Panc1 (cell line): ENCODE data around the gene FBF1. TPM values are rescaled to one million over a fixed set of nuclear protein-coding genes. Genes with fewer than 3 reads are reported as not detected.
"Not testable (repeated sequence)": the region's sequence is repeated elsewhere in the genome, so short reads cannot be mapped to it uniquely, and the experiment has no call there.

Experiments
- ATAC-seq: fragments of 200-7000 bp; cut with Tn5 transposase; 2 replicates; pipeline ENCODE4 v1.9.1; 2020; ENCODE audit warnings: mild to moderate bottlenecking, moderate library complexity
- BruUV-seq: library from RNA; stranded (reverse); fragments of 400-500 nt; replicated peaks from 2 replicates; lab custom pipeline; 2021; lab: Mats Ljungman, UMichigan
- CTCF ChIA-PET: fragments of 300-600 bp; sonication (Branson Sonifier 250); formaldehyde crosslinking; loops from one replicate; lab custom pipeline; 2022; ENCODE audit warnings: antibody characterized with exemption; lab: Charles Lee
- POLR2A ChIA-PET: fragments of 300-600 bp; sonication (Branson Sonifier 250); formaldehyde crosslinking; loops from one replicate; lab custom pipeline; 2022; ENCODE audit warnings: antibody characterized with exemption; lab: Charles Lee
- DNase-seq: peaks from one replicate; pipeline ENCODE4 v3.0.0-alpha.2; 2010; ENCODE audit warnings: low read depth, low spot score
- H3K27ac ChIP-seq: 2 replicates; pipeline ENCODE4 v1.5.1; 2011; ENCODE audit warnings: mild to moderate bottlenecking, low read length, inconsistent platforms
- H3K27me3 ChIP-seq: fragments of 200-500 bp; sonication (Bioruptor generic); 2 replicates; pipeline ENCODE4 v1.6.0; 2014; ENCODE audit warnings: low read length, inconsistent platforms; ENCODE audit not compliant: control insufficient read depth, insufficient read depth
- H3K36me3 ChIP-seq: fragments of 200-500 bp; sonication (Bioruptor generic); 2 replicates; pipeline ENCODE4 v1.5.1; 2014; ENCODE audit warnings: inconsistent platforms, mild to moderate bottlenecking, low read length, moderate library complexity; ENCODE audit not compliant: control insufficient read depth, insufficient read depth
- H3K4me1 ChIP-seq: 2 replicates; pipeline ENCODE4 v1.5.1; 2011; ENCODE audit warnings: inconsistent platforms, mild to moderate bottlenecking, low read length, moderate library complexity; ENCODE audit not compliant: control insufficient read depth, insufficient read depth
- H3K4me3 ChIP-seq, 2 experiments: 2 replicates each; pipeline ENCODE4 v1.5.1; 2011 to 2012; ENCODE audit warnings: low read depth in 2 of 2, low read length in 2 of 2, mild to moderate bottlenecking in 2 of 2, inconsistent platforms in 1 of 2, moderate library complexity in 1 of 2
- H3K9me3 ChIP-seq: fragments of 200-500 bp; sonication (Bioruptor generic); 2 replicates; pipeline ENCODE4 v1.5.1; 2014; ENCODE audit warnings: low read depth, mild to moderate bottlenecking, inconsistent platforms, low read length, moderate library complexity; ENCODE audit not compliant: control insufficient read depth, insufficient read depth
- CTCF ChIP-seq: fragments of 450-650 bp; IDR thresholded peaks from 2 replicates; pipeline ENCODE4 v1.5.1; 2017; ENCODE audit warnings: mild to moderate bottlenecking
- POLR2AphosphoS5 ChIP-seq: IDR thresholded peaks from 2 replicates; pipeline ENCODE4 v1.6.1; 2012; ENCODE audit warnings: mild to moderate bottlenecking, low read depth, low read length, moderate library complexity
- SIN3A ChIP-seq: IDR thresholded peaks from 2 replicates; pipeline ENCODE4 v1.6.1; 2012; ENCODE audit warnings: low read depth, mild to moderate bottlenecking, low read length, moderate library complexity, borderline replicate concordance; ENCODE audit not compliant: insufficient read depth
- TCF7L2 ChIP-seq: IDR thresholded peaks from 2 replicates; pipeline ENCODE4 v1.6.1; 2011; ENCODE audit warnings: mild to moderate bottlenecking, low read depth, low read length, inconsistent platforms
- in situ Hi-C: cut with HindIII; loops from 2 replicates; pipeline ENCODE4 v1.10.0; 2016; ENCODE audit warnings: low sequenced_read_pairs, low pct_unique_long_range_greater_than_20kb
- intact Hi-C: fragments of 100-400 bp; cut with micrococcal nuclease; formaldehyde crosslinking; loops from one replicate; pipeline ENCODE4 v1.10.0; 2022; ENCODE audit not compliant: unreplicated experiment
- total RNA-seq: library from RNA; stranded (reverse); gene quantifications from one replicate; pipeline ENCODE4 v1.2.1, GENCODE V29; 2021; ENCODE audit not compliant: unreplicated experiment
- TF ChIP-seq, protein P1 (sequence below), 2 experiments: IDR thresholded peaks; 2 replicates each; pipeline ENCODE4 v1.6.1; 2011 to 2012; ENCODE audit warnings: low read depth in 2 of 2, control low read depth in 1 of 2, low read length in 1 of 2, mild to moderate bottlenecking in 1 of 2, moderate library complexity in 1 of 2; ENCODE audit not compliant: insufficient read depth in 1 of 2

FBF1 gene
- total RNA-seq, 1 experiment from 2014 or later: 32.5 TPM

DNA sequence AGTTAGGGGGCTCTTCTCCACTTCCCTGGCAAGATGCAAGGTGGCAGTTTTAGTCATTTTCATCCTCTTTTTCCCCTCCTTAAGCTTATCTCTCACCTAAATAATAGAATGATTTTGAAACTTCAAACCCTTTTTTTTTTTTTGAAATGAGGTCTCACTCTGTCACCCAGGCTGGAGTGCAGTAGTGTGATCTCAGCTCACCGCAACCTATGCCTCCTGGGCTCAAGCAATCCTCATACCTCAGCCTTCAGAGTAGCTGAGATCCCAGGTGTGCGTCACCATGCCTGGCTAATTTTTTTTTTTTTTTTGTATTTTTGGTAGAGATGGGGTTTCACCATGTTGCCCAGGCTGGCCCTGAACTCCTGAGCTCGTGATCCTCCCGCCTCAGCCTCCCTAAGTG lies 76.0 kb downstream of the FBF1 start:
- in situ Hi-C loops, H3K4me1 ChIP-seq, H3K36me3 ChIP-seq, DNase-seq, intact Hi-C loops, H3K27me3 ChIP-seq, BruUV-seq, H3K27ac ChIP-seq, H3K9me3 ChIP-seq, H3K4me3 ChIP-seq, ATAC-seq: not testable (repeated sequence)
- ChIA-PET POLR2A (interaction anchor here (0.6 to 0.7 kb wide), 2 partner anchors 85 to 791 kb away, joined by 3 to 7 read pairs; a partner anchor contains a TSS), CTCF (interaction anchor here (0.6 kb wide), 2 partner anchors 16 to 85 kb away, joined by 3 read pairs; a partner anchor contains a TSS)

GRCh38 chr17:75864448-75864871 lies 76.4 kb downstream of the FBF1 start:
- no peaks in the 10 kb centered on the region for H3K36me3 ChIP-seq
- H3K4me3 ChIP-seq: no peak overlapping the region
- H3K4me1 ChIP-seq: peaks cover 3% of the 10 kb centered on the region
- ATAC-seq (no peak), DNase-seq (no peak)
- no TSS peak for BruUV-seq
- H3K9me3 ChIP-seq: no peaks in the 10 kb centered on the region
- POLR2A ChIA-PET: interaction anchor here (0.6 kb wide), 1 partner anchor 85 kb away, joined by 3 read pairs; a partner anchor contains a TSS
- TF ChIP-seq CTCF (no peak), SIN3A (no peak), TCF7L2 (no peak), POLR2AphosphoS5 (no peak)
- TF ChIP-seq, protein P1, sequence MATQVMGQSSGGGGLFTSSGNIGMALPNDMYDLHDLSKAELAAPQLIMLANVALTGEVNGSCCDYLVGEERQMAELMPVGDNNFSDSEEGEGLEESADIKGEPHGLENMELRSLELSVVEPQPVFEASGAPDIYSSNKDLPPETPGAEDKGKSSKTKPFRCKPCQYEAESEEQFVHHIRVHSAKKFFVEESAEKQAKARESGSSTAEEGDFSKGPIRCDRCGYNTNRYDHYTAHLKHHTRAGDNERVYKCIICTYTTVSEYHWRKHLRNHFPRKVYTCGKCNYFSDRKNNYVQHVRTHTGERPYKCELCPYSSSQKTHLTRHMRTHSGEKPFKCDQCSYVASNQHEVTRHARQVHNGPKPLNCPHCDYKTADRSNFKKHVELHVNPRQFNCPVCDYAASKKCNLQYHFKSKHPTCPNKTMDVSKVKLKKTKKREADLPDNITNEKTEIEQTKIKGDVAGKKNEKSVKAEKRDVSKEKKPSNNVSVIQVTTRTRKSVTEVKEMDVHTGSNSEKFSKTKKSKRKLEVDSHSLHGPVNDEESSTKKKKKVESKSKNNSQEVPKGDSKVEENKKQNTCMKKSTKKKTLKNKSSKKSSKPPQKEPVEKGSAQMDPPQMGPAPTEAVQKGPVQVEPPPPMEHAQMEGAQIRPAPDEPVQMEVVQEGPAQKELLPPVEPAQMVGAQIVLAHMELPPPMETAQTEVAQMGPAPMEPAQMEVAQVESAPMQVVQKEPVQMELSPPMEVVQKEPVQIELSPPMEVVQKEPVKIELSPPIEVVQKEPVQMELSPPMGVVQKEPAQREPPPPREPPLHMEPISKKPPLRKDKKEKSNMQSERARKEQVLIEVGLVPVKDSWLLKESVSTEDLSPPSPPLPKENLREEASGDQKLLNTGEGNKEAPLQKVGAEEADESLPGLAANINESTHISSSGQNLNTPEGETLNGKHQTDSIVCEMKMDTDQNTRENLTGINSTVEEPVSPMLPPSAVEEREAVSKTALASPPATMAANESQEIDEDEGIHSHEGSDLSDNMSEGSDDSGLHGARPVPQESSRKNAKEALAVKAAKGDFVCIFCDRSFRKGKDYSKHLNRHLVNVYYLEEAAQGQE (IDR thresholded peaks at IDR 0.05; ENCODE audit: insufficient read depth in 1 of 2, low read depth in 2 of 2, low read length in 1 of 2): no peak
- no peaks in the 10 kb centered on the region for H3K27me3 ChIP-seq
- intact Hi-C loops: no loop called here
- H3K27ac ChIP-seq: no peak overlapping the region
- in situ Hi-C loops: no loop called here
- CTCF ChIA-PET: interaction anchor here (0.6 kb wide), 1 partner anchor 85 kb away, joined by 3 read pairs; a partner anchor contains a TSS

GRCh38 chr17:75861927-75862317 lies 78.9 kb downstream of the FBF1 start:
- Histone ChIP-seq H3K27me3 (no peaks in the 10 kb centered on the region), H3K9me3 (no peaks in the 10 kb centered on the region), H3K4me1 (no peaks in the 10 kb centered on the region), H3K36me3 (no peaks in the 10 kb centered on the region), H3K27ac (no peak overlapping the region), H3K4me3 (no peak overlapping the region)
- TF ChIP-seq, protein P1 (IDR thresholded peaks at IDR 0.05; ENCODE audit: insufficient read depth in 1 of 2, low read depth in 2 of 2, low read length in 1 of 2): no peak
- TF ChIP-seq TCF7L2 (no peak), CTCF (no peak), SIN3A (no peak), POLR2AphosphoS5 (no peak)
- intact Hi-C loops (no loop called here), in situ Hi-C loops (no loop called here)
- 0 out of 2 replicates have a peak, but pooled peaks have one; percentile 11 for ATAC-seq
- DNase-seq: no peak
- BruUV-seq: no TSS peak
- POLR2A ChIA-PET: no interaction called here
- CTCF ChIA-PET: interaction anchor here (1.1 kb wide), 1 partner anchor 79 kb away, joined by 4 read pairs; no protein-coding TSS in a partner anchor
